Measurements from ENCODE around the gene SAP25. TPM values are rescaled to one million over a fixed set of nuclear protein-coding genes. Genes with fewer than 3 reads are reported as not detected.

The SAP25 gene
- not detected in 2 replicates for total RNA-seq

- no peak for DNase-seq (ENCODE audit: low read depth)
Measured at GRCh38 chr7:100573691-100574361, at the start of gene SAP25. SAP25 (minus strand) TSS chr7:100573900; CDS start chr7:100573742, 158 bp downstream.

- DNase-seq (ENCODE audit: low read depth), result no peak
Measured at GRCh38 chr7:100621554-100621953, 47.9 kb upstream of the SAP25 start.

GRCh38 chr7:100620804-100621203 lies 47.1 kb upstream of the SAP25 start:
- DNase-seq (ENCODE audit: low read depth), result no peak

DNA sequence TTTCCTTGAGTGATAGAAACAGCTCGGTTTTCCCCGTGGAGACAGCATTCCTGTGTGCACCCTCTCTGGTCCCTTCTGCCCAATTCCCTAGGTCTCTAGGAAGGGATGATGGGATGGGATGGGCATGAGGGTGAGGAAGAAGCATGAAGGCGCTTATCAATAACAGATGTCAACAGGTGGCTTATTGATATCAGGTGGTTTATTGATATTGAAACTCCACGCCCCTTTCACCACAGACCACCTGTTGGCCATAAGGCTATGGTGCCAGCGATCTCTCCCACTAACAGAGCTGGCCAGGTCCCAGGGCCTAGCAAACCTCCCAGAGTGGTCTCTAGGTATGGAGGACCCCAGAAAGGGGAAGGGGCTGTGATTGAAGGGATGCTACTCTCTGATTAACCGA lies 46.5 kb upstream of the SAP25 start:
- no peak for DNase-seq (ENCODE audit: low read depth)

- no peak for DNase-seq (ENCODE audit: low read depth)
Measured at GRCh38 chr7:100614308-100614861, 40.7 kb upstream of the SAP25 start.

GRCh38 chr7:100613412-100614175 lies 39.9 kb upstream of the SAP25 start:
- no peak for DNase-seq (ENCODE audit: low read depth)

DNA sequence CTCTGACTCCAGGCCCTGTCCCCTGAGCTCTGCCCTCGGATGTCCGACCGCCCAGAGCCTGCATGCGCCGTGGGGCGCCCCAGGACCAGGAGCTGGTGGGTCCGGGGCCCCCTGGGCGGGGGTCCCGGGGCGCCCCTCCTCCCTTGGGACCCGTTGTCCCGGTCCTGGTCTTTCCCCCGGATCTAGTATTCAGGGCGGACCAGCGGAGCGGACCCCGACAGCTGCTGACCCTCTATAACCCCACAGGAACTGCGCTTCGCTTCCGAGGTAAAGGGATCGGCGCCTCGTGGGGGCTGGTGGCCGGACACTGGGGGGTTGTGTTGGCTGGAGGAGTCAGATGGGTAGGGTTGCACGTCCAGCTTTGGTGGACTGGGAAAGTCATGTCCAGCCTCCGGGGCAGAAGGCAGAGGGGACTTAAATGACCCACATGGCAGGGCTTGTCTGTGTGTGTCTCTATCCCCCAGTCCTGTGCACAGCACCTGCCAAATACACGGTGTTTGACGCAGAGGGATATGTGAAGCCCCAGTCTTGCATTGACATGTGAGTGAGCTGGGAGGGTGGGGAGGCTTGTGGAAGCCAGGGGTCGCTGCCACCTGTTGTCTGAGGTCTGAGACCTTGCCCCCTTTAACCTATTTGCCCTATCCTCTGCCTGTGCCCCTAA lies 39.2 kb upstream of the SAP25 start:
- no peak for DNase-seq (ENCODE audit: low read depth)

DNA sequence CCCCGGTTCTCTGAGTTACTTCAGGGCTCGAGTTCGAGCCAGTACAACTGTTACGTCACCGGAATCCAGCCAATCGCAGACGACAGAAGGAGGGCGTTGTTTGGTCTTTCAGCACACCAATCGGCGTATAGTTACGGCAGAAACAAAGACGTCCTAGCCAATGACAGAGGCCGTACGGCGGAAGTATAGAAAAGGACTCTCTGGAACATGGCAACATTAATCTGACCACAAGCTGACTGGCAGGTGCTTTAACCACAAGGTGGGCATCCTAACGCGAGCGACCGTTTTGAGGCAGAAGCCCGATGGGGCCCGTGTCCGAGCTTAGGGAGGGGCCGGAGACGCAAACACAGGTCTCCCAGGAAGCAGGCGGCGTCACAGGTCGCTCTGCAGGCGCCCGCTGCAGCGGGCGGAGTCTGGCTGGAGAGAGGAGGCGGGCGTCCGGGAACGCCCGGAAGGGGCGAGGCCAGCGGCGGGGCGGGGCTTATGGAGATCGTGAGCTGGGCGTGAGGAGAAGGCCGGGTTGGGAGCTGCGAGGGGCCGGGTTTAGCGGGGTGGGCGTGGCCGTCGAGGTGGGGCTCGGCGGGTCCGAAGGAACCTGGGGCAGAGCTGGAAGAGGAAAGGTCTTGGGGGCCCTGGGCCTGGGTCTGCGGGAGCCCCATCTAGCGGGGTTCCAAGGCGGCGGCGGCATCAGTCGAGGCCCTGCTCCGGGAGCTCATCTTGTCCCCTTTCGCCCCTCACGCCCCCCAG lies 38.5 kb upstream of the SAP25 start, which contains the start of gene MOSPD3:
Gene MOSPD3, plus strand, starts transcription at position 558 of the 747 bp plus-strand sequence. CDS start 252 bp downstream, outside the sequence.
- DNase-seq (ENCODE audit: low read depth), result peak; percentile 99

- no peak for DNase-seq (ENCODE audit: low read depth)
Measured at GRCh38 chr7:100609958-100610357, 36.3 kb upstream of the SAP25 start.

- DNase-seq (ENCODE audit: low read depth), result no peak
Measured at GRCh38 chr7:100607111-100607510, 33.4 kb upstream of the SAP25 start.

- DNase-seq (ENCODE audit: low read depth), result no peak
Measured at GRCh38 chr7:100606313-100606712, 32.6 kb upstream of the SAP25 start.

GRCh38 chr7:100604976-100605911 lies 31.5 kb upstream of the SAP25 start:
- DNase-seq (ENCODE audit: low read depth), result no peak

DNA sequence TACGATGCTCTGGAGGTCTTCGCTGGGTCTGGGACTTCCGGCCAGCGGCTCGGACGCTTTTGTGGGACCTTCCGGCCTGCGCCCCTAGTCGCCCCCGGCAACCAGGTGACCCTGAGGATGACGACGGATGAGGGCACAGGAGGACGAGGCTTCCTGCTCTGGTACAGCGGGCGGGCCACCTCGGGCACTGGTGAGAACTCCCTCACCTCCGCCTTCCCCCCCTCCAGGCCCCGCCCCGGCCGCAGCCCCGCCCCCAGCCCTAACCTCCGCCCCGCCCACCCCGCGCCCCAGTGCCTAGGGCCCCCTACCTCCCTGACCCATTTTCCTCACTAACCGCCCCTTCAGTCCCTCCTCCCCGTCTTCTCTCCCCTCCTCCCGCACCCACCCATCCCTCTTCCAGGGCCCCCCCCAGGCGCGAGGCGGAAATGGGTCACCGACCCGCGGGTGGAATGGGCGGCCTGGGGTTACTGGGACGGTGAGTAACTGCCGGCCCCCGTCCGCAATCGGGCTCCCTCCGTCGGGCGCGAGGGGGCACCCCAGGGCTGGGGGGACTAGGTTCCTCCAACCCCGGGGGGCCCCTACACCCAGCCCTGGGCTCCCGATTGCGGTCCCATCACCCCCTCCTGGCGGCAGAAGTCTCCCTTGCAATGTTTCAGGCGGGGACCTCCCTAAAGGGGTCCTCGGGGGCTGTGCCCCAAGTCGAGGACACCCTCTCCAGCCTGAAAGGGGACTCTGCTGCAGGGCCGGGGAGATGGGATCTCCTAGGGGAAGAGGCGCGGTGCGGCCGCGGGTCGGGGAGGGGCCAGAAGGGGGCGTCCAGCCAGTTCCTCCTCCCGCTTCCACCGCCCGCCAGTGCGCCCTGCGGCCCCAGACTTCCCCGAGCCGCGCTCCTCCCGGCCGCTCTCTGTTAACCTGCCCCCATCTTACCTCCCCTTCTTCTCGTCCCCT lies 30.6 kb upstream of the SAP25 start:
- no peak for DNase-seq (ENCODE audit: low read depth)

DNA sequence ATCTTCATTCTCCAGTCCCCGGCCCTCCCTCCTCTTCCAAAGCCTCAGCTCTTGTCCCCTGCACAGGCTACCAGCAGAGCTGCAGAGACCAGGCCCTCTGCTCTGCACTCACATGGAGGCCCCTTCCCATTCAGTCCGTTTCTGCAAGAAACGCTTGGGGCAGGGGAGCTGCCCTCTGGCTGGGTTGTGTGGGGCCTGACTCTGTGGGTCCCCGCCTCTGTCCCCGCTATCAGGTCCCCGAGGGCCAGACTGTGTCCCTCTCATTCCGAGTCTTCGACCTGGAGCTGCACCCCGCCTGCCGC lies 30.0 kb upstream of the SAP25 start:
- no peak for DNase-seq (ENCODE audit: low read depth)

DNA sequence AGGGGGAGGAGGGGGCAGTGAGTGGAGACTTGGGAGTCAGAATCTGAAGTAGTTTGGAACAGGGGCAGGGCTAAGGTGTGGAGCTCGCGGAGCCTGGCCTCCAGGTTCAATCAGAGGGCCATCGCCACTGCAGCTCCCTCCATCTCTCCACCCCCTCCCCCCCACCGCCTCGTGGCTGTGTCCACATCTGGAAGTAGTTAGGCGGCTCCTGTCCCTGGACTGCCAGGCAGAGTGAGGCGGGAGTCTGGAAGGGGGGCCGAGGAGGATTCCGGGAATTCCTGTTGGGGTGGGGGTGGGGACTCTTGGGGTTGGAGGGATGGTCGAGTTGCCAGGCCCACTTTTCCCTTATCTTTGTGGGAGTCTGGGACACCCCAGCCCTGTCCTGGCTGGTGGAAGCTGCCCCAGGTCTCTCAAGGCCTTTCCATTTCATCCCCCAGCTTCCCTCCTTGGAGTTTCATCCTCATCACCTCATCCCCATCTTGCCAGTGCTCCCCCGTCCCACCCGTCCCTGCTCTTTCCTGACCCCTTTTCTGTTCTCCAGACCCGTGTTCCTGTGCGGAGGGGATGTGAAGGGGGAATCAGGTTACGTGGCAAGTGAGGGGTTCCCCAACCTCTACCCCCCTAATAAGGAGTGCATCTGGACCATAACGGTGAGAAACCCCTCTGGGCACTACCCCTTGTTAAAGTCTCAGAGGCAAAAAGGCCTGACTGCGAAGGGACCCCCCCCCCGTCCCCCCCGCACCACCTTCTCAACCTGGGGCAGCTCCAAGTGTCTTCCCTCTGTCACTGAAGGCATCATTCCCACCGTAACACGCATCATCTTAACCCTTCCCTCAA lies 29.4 kb upstream of the SAP25 start:
- no peak for DNase-seq (ENCODE audit: low read depth)

GRCh38 chr7:100600730-100601038 lies 27.0 kb upstream of the SAP25 start:
- DNase-seq (ENCODE audit: low read depth), result no peak

GRCh38 chr7:100599911-100600729 lies 26.4 kb upstream of the SAP25 start:
- no peak for DNase-seq (ENCODE audit: low read depth)

GRCh38 chr7:100598425-100598824 lies 24.7 kb upstream of the SAP25 start:
- no peak for DNase-seq (ENCODE audit: low read depth)
